Karpas-422 (cell line): ENCODE results near the gene MIDN. TPM values are rescaled to one million over a fixed set of nuclear protein-coding genes. Genes with fewer than 3 reads are reported as not detected.

Experiments
- DNase-seq: peaks from one replicate; pipeline ENCODE4 v3.0.0-alpha.2; 2015
- H2AFZ ChIP-seq: fragments of 200-600 bp; sonication (generic); 2 replicates; pipeline ENCODE4 v1.6.1; 2014; ENCODE audit warnings: antibody characterized with exemption, low read length, mixed read lengths
- H3K27ac ChIP-seq: fragments of 200-600 bp; sonication (generic); 2 replicates; pipeline ENCODE4 v1.5.1; 2014; ENCODE audit warnings: mild to moderate bottlenecking, low read length, moderate library complexity
- H3K27me3 ChIP-seq: fragments of 200-600 bp; sonication (generic); 2 replicates; pipeline ENCODE4 v1.6.1; 2014; ENCODE audit warnings: low read length, mixed read lengths
- H3K36me3 ChIP-seq: fragments of 200-600 bp; sonication (generic); 2 replicates; pipeline ENCODE4 v1.6.1; 2014; ENCODE audit warnings: low read length, mixed read lengths; ENCODE audit not compliant: insufficient read depth
- H3K4me1 ChIP-seq: fragments of 200-600 bp; sonication (generic); 2 replicates; pipeline ENCODE4 v1.6.1; 2014; ENCODE audit warnings: mild to moderate bottlenecking, low read length, mixed read lengths
- H3K4me2 ChIP-seq: fragments of 200-600 bp; sonication (generic); 2 replicates; pipeline ENCODE4 v1.6.1; 2014; ENCODE audit warnings: low read length, low read depth, mild to moderate bottlenecking; ENCODE audit not compliant: poor library complexity, severe bottlenecking
- H3K4me3 ChIP-seq: fragments of 200-600 bp; sonication (generic); 2 replicates; pipeline ENCODE4 v1.5.1; 2014; ENCODE audit warnings: mild to moderate bottlenecking, antibody characterized with exemption, low read length, mixed read lengths
- H3K79me2 ChIP-seq: fragments of 200-600 bp; sonication (generic); 2 replicates; pipeline ENCODE4 v1.6.1; 2014; ENCODE audit warnings: mild to moderate bottlenecking, low read length, mixed read lengths
- H3K9ac ChIP-seq: fragments of 200-600 bp; sonication (generic); 2 replicates; pipeline ENCODE4 v1.6.0; 2014; ENCODE audit warnings: low read length
- H3K9me2 ChIP-seq: fragments of 200-600 bp; sonication (generic), shearing (Covaris generic); replicated peaks from 2 replicates; pipeline ENCODE4 v1.6.0; 2014; ENCODE audit warnings: mild to moderate bottlenecking, low read length, moderate library complexity; ENCODE audit not compliant: insufficient read depth
- H3K9me3 ChIP-seq: fragments of 300-700, 200-600 bp; sonication (generic); 2 replicates; pipeline ENCODE4 v1.6.1; 2014; ENCODE audit warnings: low read length, mixed read lengths
- H4K20me1 ChIP-seq: fragments of 200-600 bp; sonication (generic); 2 replicates; pipeline ENCODE4 v1.6.1; 2014; ENCODE audit warnings: mild to moderate bottlenecking, antibody characterized with exemption, low read length, low read depth; ENCODE audit not compliant: insufficient read depth
- total RNA-seq: library from RNA; depleted of rRNA; stranded (reverse); fragments of >200 nt; shearing (Covaris generic); gene quantifications from 2 replicates; pipeline ENCODE4 v1.2.3, GENCODE V29; 2014; ENCODE audit warnings: low replicate concordance; rRNA removed

The MIDN gene
- total RNA-seq, 1 experiment from 2014 or later = 21.4 TPM

DNA sequence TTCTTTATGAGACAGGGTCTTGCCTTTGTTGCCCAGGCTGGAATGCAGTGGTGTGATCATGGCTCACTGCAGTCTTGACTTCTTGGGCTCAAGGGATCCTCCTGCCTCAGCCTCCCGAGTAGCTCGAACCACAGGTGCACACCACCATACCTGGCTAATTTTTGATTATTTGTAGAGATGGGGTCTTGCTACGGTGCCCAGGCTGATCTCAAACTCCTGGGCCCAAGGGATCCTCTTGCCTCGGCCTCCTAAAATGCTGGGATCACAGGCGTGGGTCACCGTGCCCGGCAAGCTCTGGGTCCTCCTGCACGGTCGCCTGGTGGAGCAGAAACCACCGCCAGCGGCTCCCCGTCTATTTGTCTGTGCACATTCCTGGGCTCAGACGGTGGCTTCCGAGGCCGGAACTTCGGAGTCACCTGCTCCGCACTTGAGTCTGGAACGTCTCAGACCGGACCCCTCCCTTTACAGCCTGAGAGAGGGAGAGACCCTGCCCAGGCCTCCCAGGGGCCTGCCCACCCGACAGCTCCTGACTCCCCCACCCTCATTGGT lies 59.4 kb downstream of the MIDN start:
- Histone ChIP-seq H3K9ac (no peak overlapping the region), H3K4me3 (no peak overlapping the region), H4K20me1 (no peaks in the 10 kb centered on the region), H3K27me3 (no peaks in the 10 kb centered on the region), H3K27ac (no peak overlapping the region), H3K36me3 (no peaks in the 10 kb centered on the region), H2AFZ (no peak overlapping the region), H3K9me2 (no peaks in the 10 kb centered on the region), H3K9me3 (no peaks in the 10 kb centered on the region), H3K4me1 (no peaks in the 10 kb centered on the region), H3K4me2 (no peak overlapping the region), H3K79me2 (no peaks in the 10 kb centered on the region)
- DNase-seq = no peak

- Histone ChIP-seq H3K27me3 (no peaks in the 10 kb centered on the region), H3K4me2 (no peak overlapping the region), H3K4me3 (no peak overlapping the region), H3K9me3 (no peaks in the 10 kb centered on the region), H4K20me1 (no peaks in the 10 kb centered on the region), H3K9ac (no peak overlapping the region), H3K27ac (no peak overlapping the region), H3K9me2 (no peaks in the 10 kb centered on the region), H3K36me3 (no peaks in the 10 kb centered on the region), H3K4me1 (no peaks in the 10 kb centered on the region), H3K79me2 (no peaks in the 10 kb centered on the region), H2AFZ (no peak overlapping the region)
- no peak for DNase-seq
Observed at GRCh38 chr19:1308718-1309117, 60.3 kb downstream of the MIDN start.

Other genes with a start within 250 kb of the MIDN start
- gene GRIN3B, start 248.2 kb upstream of the MIDN start, total RNA-seq = 1.4 TPM in 1 of 2 replicates, not detected in the other
- gene TMEM259, start 227.5 kb upstream of the MIDN start, total RNA-seq = 133 and 167 TPM in 2 replicates
- gene RNU6-2, start 227.1 kb upstream of the MIDN start, total RNA-seq = not detected in 2 replicates
- 88.6 and 97.9 TPM in 2 replicates for gene CNN2, start 222.0 kb upstream of the MIDN start, total RNA-seq
- 23.8 and 31.7 TPM in 2 replicates for gene ABCA7, start 208.5 kb upstream of the MIDN start, total RNA-seq
- 31.5 and 114 TPM in 2 replicates for gene ARHGAP45, start 181.4 kb upstream of the MIDN start, total RNA-seq
- gene POLR2E, start 153.2 kb upstream of the MIDN start, total RNA-seq = 117 and 222 TPM in 2 replicates
- 286 and 423 TPM in 2 replicates for gene GPX4, start 144.6 kb upstream of the MIDN start, total RNA-seq
- gene SBNO2, start 74.3 kb upstream of the MIDN start, total RNA-seq = 7.9 and 17.1 TPM in 2 replicates
- gene STK11, start 42.8 kb upstream of the MIDN start, total RNA-seq = 40.3 and 102 TPM in 2 replicates
- 1.6 and 4.1 TPM in 2 replicates for gene CBARP, start 10.6 kb upstream of the MIDN start, total RNA-seq
- gene ATP5F1D, start 6.8 kb upstream of the MIDN start, total RNA-seq = 64.3 and 110 TPM in 2 replicates
- 141 and 291 TPM in 2 replicates for gene CIRBP, start 20.7 kb downstream of the MIDN start, total RNA-seq
- gene FAM174C, start 26.9 kb downstream of the MIDN start, total RNA-seq = 32.7 and 68.1 TPM in 2 replicates
- not detected in 2 replicates for gene EFNA2, start 37.3 kb downstream of the MIDN start, total RNA-seq
- 98.1 and 129 TPM in 2 replicates for gene NDUFS7, start 135.3 kb downstream of the MIDN start, total RNA-seq
- 63.7 and 144 TPM in 2 replicates for gene GAMT, start 153.0 kb downstream of the MIDN start, total RNA-seq
- 110 and 244 TPM in 2 replicates for gene DAZAP1, start 159.0 kb downstream of the MIDN start, total RNA-seq
- 2,088 and 3,414 TPM in 2 replicates for gene RPS15, start 189.8 kb downstream of the MIDN start, total RNA-seq
- gene APC2, start 201.5 kb downstream of the MIDN start, total RNA-seq = 1.1 and 2.8 TPM in 2 replicates
- 26.4 and 62.2 TPM in 2 replicates for gene C19orf25, start 230.6 kb downstream of the MIDN start, total RNA-seq
- gene PCSK4, start 241.8 kb downstream of the MIDN start, total RNA-seq = 2.0 and 5.0 TPM in 2 replicates
- gene REEP6, start 242.6 kb downstream of the MIDN start, total RNA-seq = 1.3 and 1.5 TPM in 2 replicates